Hematopoietic multipotent progenitor cell treated with erythropoietin and hydrocortisone succinate and interleukin-3 and kit ligand, for 15 days (in vitro differentiated cells): ENCODE measurements around the gene CNN3.
"Not testable (repeated sequence)": the region's sequence is repeated elsewhere in the genome, so short reads cannot be mapped to it uniquely, and the experiment has no call there.

ENCODE experiments used
- DNase-seq: peaks from one replicate; pipeline ENCODE4 v3.0.0-alpha.2; 2015; ENCODE audit warnings: low spot score

Gene CNN3

DNA sequence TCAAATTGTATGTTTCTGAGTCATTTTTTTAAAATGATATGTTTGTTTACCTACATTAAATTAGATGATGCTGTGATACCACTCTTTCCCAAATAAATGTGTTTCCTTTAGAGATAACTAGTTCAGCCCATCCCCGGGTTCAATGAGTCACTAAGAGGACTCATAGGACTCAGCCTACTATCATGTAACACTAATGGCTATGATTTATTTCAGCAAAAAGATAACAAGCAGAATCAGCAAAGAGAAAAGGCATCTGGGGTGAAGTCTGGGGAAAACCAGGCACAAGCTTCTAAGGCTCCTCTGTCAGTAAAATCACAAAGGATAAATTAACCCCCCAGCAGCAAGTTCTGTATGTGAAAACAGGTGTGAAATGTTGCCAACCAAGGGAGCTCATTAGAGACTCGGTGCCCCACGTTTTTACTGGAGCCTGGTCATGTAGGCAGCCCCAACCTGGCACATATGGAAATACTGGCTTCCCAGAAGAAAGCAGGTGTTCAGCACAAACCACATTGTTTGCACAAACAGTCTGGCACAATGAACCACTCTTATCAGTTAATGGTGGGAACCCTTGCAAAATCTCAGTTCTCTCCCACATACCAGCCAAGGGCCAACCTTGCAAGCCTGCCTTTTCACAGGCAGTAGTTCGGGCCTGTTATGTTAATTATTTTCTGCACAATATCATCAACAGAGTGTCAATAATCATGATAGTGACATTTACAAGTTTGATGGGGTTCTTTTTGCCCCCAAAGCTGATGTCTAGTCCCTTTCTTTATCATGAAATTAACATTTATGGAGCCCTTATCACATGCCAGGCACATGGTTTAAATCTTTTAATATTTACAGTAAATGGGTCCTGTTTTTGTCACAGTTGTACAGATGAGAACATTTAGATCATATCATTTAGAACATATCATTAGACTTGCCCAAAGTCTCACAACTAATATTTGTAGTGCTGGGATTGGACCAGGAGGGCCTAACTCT is 23.1 kb upstream of the CNN3 start:
- DNase-seq, result no peak

DNA sequence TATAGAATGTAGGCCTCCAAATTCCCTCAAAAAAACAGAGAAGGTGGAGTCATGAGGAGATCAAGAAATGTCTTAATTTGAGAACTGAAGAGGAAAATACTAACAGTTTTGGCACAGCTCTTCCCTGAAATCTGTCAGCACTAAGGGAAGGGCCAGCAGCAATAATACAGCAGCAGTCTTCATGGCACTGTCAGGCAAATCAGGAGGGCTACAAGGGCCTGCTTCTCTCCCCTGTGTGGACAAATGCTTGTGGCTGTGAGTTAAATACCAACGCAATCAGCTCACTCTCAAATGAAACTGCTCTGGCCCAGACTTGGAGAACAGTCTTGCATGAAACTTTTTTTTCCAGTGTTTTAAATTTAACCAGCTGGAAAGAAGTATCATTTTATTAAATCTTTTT is 20.5 kb upstream of the CNN3 start:
- DNase-seq, result no peak

DNA sequence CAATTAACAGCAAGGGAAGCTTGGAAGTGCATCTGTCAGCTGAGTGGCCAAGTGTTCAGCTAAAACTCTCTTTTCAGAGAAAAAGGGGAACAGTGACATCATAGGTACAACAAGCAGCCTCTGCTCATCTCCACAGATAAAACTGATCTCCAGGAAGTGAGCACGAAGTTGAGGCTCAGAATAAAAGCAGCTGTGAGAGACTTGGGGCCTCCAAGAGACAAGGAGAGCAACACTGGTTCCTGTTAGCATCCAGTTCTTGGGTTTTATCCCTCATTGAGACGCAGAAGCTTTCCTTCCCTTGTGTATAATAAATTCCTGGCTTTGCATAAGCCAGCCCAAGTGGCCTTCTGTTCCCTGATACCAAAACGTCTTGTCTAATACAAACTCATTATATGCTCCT is 20.0 kb upstream of the CNN3 start:
- no peak for DNase-seq

DNA sequence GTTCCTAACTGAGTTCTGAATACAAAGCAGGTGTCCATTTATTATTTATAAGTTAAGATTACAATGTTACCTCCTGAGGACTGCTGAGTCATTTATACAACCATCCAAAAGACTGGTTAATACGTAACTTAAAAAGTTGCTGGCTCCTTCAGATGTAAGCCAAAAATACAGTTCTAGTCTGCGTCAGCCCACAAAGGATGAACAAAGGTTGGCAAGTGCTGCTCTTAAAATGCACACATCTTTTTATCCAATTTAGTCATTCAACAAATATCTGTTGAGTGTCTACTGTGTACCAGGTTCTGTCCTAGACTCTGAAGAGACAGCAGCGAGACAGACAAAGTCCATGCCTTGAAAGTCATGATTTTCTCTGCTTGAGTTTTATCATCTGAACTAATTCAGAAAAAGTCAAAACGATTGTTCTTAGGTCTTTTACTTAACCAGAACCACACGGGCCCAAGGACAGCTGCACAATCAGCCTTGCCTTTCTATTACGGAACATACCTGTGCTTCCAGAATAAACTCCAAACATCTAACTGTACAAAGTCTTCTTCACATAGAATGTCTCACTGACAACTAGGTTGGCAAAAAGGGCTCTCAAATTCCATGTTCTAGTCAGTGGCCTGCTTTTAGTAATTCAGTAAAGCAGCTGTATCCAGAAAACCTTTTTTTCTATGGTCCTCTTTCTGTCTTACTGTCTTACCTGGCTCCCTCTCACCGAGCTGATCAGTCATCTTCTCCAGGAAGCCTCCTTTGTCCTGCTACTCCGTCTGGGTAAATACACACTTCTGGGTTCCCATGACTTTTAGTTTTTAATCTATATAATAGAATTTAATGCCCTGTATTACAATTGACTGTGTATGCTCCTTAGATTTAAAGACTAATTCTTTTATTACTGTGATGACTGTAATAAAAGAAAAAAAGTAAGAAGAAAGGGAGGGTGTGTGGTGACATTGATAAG is 15.5 kb upstream of the CNN3 start:
- DNase-seq, result no peak

DNA sequence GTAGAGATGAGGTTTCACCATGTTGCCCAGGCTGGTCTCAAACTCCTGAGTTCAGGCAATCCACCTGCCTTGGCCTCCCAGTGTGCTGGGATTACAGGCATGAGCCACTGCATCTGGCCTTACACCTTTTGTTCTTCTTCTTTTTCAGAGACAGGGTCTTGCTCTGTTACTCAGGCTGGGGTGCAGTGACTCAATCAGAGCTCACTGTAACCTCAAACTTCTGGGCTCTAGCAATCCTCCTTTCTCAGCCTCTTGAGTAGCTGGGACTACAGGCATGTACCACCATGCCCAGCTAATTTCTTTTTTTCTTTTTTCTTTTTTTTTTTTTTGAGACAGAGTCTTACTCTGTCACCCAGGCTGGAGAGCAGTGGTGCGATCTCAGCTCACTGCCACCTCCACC is 14.6 kb upstream of the CNN3 start:
- DNase-seq, result not testable (repeated sequence)

DNA sequence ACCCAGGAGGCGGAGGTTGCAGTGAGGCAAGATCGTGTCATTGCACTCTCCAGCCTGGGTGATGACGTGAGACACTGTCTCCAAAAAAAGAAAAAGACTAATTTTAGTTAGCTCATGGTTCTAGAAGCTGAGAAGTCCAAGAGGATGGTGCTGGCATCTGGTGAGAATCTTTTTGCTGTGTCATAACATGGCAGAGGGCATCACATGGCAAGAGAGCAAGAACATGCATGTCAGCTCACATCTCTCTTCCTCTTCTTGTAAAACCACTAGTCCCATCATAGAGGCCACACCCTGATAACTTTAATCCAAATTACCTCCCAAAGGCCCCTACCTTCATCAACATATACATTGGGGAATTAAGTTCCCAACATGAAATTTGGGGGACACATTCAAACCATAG is 13.8 kb upstream of the CNN3 start:
- no peak for DNase-seq

DNA sequence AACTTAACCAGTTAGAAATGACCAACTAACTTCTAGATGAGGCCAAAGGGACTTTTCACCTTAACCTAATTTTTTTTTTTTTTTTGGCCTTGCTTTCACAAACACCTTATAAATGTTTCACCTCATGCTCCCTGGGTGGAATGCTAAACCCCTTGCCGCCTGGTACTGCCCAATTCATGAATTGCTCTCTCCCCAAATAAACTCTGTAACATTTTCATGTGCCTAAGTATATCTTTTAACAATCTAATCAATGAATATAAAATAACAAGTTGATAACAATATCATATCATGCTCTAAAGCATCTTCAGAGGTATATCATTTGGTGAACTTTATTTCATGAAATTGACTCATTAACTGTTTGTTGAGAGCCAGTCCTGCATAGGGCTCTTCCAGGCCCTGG is 10.9 kb upstream of the CNN3 start:
- no peak for DNase-seq

DNA sequence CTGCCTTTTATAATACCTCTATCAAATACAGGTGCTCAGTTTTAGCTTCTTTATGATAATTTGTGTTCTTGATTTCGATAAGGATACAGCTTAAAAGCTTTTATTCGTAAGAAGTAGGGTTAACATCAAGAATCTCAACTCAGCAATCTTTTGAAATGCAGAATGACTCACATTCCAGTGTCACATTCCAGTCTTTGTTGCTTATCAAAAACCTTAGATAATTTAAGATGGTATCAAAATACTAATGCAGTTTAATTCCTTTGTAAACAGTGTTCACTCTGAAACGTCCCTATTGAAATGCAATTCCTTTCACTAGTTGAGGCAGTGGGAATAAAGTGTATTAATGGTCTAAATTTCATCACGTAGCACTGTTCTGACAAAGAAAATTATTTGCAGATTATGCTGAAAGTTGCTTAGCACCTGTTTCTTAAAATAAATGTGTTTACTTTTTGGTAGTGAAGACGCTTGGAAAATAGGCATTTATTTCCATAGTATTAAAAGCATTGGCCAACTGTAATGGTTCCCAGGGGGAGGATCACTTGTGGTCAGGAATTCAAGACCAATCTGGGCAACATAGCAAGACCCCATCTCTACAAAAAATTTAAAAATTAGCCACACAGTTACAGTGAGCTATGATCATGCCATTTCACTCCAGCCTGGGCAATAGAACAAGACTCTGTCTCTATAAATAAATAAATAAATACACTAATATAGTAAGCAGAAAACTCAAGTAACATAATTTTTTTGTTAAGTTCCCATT is 10.1 kb upstream of the CNN3 start:
- DNase-seq, result no peak

DNA sequence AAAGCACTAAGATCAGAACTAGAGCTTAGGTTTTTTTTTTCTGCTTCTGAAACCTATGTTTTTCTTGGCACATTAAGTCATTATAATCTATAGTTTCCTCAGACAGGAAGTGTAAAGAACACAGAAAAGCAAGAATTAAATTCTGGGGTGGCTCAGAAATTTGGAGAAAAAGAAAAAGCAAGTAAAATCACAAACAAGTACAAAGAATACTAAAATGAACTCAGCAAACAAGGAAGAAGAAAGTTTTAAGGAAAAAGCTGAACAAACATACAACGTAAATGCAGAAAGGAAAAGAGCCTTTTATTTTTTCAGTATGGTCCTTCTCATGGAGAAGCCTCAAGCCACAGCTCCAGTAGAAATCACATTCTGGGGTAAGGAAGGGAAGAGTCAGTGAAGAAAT is 8.6 kb upstream of the CNN3 start:
- DNase-seq, result no peak

DNA sequence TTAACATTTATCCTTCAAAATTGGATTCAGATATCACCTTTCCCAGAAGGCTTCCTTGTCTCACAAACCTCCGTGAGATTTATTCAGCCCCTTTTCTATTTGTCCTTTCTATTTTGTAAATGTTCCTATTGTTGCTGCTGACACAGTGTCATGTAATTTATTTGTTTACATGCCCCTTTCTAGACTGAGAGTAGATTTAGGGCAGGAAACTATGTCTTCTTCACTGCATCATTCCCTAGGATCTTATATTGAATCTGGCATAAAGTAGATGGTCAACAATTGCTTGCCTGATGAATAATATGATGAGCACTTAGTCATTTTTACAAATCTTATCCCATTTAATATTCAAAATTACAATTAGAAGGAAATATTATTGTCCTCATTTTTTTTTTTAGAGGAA is 8.1 kb upstream of the CNN3 start:
- no peak for DNase-seq

DNA sequence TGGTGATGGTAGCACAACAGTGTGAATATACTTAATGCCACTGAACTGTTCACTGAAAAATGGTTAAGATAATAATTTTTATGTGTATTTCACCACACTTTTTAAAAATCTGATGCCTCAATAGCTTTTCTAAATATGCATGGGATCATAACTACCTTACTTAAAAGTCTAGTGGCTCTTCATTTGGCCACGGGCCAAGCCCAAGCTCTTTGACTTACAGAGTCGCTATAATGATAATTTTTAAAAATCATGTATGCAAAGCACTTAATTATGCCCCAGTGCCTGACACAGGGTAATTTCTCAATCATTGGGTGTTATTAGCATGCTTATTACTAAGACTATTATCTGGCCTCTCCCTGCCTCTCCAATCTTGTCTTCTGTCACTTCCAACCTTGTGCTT is 7.6 kb upstream of the CNN3 start:
- DNase-seq, result no peak

DNA sequence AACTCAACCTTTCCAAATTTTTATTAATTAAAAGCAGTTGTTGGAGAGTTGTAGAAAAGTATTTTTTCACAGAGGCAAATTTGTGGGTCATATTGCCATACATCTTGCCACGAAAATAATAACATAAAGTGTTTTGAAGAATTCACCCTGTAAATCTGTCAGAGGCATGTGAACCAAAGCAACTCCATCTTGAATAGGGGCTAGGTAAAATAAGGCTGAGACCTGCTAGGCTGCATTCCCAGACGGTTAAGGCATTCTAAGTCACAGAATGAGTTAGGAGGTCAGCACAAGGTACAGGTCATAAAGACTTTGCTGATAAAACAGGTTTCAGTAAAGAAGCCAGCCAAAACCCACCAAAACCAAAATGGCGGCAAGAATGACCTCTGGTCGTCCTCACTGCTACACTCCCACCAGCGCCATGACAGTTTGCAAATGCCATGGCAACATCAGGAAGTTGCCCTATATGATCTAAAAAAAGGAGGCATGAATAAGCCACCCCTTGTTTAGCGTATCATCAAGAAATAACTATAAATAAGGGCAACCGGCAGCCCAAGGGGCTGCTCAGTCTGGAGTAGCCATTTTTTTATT is 4.4 kb upstream of the CNN3 start:
- no peak for DNase-seq

DNA sequence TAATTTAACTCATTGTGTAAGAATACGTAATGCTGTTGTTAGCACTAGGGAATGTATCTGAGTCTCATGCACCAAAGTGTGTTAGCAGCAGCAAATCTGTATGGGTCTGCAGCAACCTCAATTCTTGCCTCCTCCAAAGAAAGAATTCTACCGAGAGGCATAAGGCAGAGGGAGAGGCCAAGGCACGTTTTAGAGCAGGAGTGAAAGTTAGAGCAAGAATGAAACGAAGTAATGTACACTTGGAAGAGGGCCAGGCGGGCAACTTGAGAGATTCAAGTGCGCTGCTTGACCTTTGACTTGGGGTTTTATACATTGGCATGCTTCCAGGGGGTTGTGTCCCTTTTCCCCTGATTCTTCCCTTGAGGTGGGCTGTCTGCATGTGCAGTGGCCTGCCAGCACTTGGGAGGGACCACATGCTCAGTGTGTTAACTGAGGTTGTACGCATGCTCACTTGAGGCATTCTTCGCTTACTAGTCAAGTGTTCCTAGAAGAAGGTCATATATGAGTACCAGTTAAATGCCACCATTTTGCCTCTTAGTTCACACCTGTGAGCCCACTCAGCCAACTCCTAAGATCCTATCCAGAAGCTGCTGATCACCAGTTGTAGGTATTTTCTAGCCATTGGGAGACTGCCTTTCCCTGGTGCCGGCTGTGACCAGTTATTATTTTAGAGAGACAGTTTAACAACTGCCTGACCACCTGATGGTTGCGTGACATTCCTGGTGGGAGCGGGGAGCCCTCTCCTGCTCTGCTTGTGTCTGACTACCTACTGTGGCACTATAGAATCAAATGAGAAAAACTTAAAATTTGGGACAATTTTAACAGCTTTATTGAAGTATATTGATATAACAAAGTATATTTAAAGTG is 2.7 kb upstream of the CNN3 start:
- no peak for DNase-seq

DNA sequence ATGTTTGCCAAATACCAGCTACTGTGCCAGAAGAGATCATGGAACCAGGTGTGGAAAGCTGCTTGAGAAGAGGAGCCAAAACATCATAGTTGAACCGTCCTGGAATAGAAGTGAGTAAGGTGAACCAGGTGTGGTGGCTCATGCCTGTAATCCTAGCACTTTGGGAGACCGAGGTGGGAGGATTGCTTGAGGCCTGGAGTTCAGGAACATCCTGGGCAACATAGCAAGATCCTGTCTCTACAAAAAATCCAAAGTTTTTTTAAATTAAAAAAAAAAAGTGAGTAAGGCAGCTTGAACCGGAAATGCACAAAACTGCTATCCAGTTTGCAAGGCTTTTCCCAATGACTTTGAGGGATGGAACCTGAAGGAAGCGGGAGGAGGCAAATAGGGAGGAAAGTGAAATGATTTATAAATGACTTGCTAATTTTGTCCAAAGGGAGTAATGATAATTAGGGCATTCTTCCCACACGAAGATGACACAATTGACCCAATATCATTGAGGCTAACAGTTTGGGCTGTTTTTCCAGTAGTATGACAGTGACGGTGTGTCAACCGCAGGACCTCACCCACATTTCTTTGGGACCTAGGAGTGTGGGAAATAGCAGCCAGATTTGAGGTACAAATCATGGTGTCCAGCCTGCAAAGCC is 1.5 kb upstream of the CNN3 start:
- DNase-seq, result no peak

DNA sequence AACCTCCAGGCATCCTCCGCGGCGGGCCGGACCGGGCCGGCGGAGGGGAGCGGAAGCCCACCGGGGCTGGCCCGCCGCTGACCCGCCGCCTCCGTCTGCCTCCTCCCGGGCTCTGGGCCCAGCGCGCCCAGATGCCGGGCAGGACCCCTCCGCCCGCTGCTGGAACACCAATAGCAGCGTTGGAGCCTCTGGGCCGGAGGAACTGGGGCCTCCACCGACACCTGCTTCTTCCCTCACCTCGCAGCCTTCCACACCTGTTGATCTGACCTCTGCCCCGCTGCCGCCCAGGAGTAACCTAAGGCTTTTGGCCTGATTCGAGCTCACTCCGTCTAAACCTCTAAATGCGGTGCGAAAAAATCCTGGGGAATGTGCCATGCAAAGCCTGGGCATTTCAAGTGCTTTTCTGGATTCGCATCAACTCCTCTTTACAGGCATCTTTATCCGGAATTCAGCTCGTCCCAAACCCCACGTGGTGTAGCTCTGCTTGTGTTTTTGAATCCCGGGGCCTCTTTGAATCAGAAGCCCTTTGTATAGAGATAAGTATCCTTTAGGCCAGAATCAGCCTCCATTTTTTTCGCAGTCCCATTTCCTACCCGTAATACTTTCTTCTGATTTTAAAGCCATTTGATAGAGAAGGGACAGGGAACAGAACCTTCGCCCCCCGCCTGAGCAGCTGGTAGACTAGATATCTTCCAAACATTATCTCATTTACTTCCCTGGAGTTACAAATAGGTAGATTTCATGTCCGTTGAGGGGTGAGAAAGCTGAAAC is 680 bp upstream of the CNN3 start:
- no peak for DNase-seq

DNA sequence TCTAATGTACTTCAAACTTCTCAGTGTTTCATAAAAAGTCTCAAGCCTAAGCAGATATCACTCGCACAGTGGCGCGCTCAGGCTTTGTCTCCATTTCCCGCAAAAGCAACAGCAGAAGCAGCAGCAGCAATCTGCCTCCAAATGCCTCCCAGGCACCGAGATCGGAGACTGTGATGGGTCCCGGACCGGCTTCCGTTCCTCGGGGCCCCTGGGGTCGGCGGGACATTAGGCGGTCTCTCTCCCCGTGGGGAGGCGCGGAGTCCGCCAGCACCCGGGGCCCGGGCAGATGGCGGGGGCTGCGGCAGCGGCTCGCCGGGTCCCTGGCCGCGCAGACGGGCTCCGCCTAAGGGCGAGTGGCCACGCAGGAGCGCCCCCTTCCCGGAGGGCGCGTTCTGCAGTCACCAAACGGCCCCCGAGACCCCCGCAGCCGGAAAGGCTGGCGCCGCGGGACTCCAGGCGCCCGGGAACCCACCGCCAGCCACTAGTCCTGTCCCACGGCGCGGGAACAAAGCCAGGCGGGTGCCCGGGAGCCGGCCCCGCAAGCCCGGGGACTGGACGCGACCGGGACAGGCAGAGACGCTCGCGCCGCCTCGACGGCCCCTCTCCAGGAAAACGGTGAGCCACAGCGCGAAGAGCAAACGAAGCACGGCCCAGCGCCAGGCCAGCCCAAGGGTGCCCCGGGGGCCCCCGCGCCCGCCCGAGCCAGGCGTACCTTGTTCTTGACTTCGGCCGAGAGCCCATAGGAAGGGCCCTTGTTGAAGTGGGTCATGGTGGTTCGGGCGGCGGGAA is 590 bp downstream of the CNN3 start:
- no peak for DNase-seq

DNA sequence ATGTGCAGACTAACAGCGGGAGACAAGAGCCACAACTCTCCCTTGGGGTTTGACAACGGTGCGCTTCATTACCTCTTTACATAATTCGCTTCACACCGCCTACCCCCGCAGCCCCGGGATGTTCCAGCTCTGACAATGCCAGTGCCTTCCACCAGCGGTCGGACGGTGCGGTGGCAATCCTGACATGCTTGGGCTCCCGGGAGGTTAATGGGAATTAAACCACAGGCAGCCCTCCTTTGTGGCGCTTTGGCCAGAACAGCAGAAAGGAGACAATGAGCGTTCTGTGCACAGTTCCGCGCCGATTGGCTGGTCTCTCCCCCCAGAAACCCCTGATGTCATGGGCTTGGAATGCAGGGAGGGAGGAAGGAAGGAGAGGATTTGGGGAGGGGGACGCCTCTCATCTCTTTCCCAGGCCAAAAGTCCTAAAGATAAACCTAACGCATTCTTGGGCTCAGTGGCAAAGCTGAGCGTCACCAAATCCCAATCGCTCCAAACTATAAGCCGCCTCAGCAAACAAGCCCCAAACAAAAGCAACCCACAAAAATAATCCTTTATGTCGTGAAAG is 1.3 kb downstream of the CNN3 start:
- DNase-seq, result no peak

DNA sequence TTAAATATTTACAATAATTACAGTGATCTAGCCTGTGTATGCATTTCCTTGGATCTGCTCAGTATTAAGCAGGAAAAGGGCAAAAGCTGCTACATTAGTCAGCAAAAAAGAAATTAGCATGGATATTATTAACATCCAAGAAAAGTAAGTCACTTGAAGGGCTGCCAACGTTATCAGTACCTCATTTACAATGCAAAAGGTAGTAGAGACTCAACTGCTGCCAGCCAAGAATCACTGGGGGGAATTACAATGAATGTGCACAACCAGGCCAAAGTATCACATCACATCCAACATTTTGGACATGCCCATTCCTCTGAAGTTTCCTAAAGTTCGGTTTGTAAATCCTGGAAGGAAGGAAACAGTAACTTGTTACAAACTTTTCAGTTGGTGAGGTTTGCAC is 1.9 kb downstream of the CNN3 start:
- no peak for DNase-seq
